ENCODE measurements around the gene PDZRN3.

Gene PDZRN3

GRCh38 chr3:73525591-73525990 lies 99.2 kb downstream of the PDZRN3 start:
- no peaks in the 10 kb centered on the region for H3K4me1 ChIP-seq (ENCODE audit: control extremely low read depth in 1 of 4, control insufficient read depth in 4 of 4, insufficient read depth in 4 of 4, low read length in 3 of 4)
- H3K27me3 ChIP-seq (replicated peaks in 2 of 5; ENCODE audit: control insufficient read depth in 4 of 5, insufficient read depth in 5 of 5, low read length in 4 of 5) = peaks cover 0 to 15% (median 4%) of the 10 kb centered on the region in 5 experiments
- no peak overlapping the region for H3K27ac ChIP-seq (ENCODE audit: insufficient read depth in 1 of 2, low read depth in 1 of 2, low read length in 2 of 2, poor library complexity in 1 of 2, severe bottlenecking in 2 of 2)
- no peak for DNase-seq
- WGBS (ENCODE audit: insufficient coverage) = 88% methylated on average over 6 of the region's 6 CpGs
- no peaks in the 10 kb centered on the region for H3K36me3 ChIP-seq (ENCODE audit: control insufficient read depth in 4 of 4, insufficient read depth in 4 of 4, low read length in 3 of 4)
- ChIA-PET CTCF (no interaction called here), POLR2A (no interaction called here)
- no peak overlapping the region for H3K4me3 ChIP-seq (ENCODE audit: control insufficient read depth in 1 of 7, extremely low read depth in 1 of 7, insufficient read depth in 4 of 7, low read depth in 2 of 7, low read length in 6 of 7)
- H3K9me3 ChIP-seq (ENCODE audit: control extremely low read depth in 1 of 5, control insufficient read depth in 4 of 5, insufficient read depth in 2 of 5, low read depth in 1 of 5, low read length in 4 of 5) = peaks cover 0 to 4% (median 0%) of the 10 kb centered on the region in 5 experiments

GRCh38 chr3:73523661-73524060 lies 101.1 kb downstream of the PDZRN3 start:
- peaks cover 0 to 15% (median 4%) of the 10 kb centered on the region in 5 experiments for H3K27me3 ChIP-seq (replicated peaks in 2 of 5; ENCODE audit: control insufficient read depth in 4 of 5, insufficient read depth in 5 of 5, low read length in 4 of 5)
- no peak overlapping the region for H3K27ac ChIP-seq (ENCODE audit: insufficient read depth in 1 of 2, low read depth in 1 of 2, low read length in 2 of 2, poor library complexity in 1 of 2, severe bottlenecking in 2 of 2)
- no peaks in the 10 kb centered on the region for H3K4me1 ChIP-seq (ENCODE audit: control extremely low read depth in 1 of 4, control insufficient read depth in 4 of 4, insufficient read depth in 4 of 4, low read length in 3 of 4)
- no peak overlapping the region for H3K4me3 ChIP-seq (ENCODE audit: control insufficient read depth in 1 of 7, extremely low read depth in 1 of 7, insufficient read depth in 4 of 7, low read depth in 2 of 7, low read length in 6 of 7)
- ChIA-PET CTCF (no interaction called here), POLR2A (no interaction called here)
- peaks cover 0 to 4% (median 0%) of the 10 kb centered on the region in 5 experiments for H3K9me3 ChIP-seq (ENCODE audit: control extremely low read depth in 1 of 5, control insufficient read depth in 4 of 5, insufficient read depth in 2 of 5, low read depth in 1 of 5, low read length in 4 of 5)
- WGBS (ENCODE audit: insufficient coverage) = 96% methylated on average over 2 of the region's 2 CpGs
- no peaks in the 10 kb centered on the region for H3K36me3 ChIP-seq (ENCODE audit: control insufficient read depth in 4 of 4, insufficient read depth in 4 of 4, low read length in 3 of 4)
- no peak for DNase-seq

GRCh38 chr3:73521734-73522336 lies 102.9 kb downstream of the PDZRN3 start:
- peaks cover 0 to 14% (median 4%) of the 10 kb centered on the region in 5 experiments for H3K27me3 ChIP-seq (replicated peaks in 2 of 5; ENCODE audit: control insufficient read depth in 4 of 5, insufficient read depth in 5 of 5, low read length in 4 of 5)
- no peak overlapping the region for H3K27ac ChIP-seq (ENCODE audit: insufficient read depth in 1 of 2, low read depth in 1 of 2, low read length in 2 of 2, poor library complexity in 1 of 2, severe bottlenecking in 2 of 2)
- no peaks in the 10 kb centered on the region for H3K36me3 ChIP-seq (ENCODE audit: control insufficient read depth in 4 of 4, insufficient read depth in 4 of 4, low read length in 3 of 4)
- no peak for DNase-seq
- H3K9me3 ChIP-seq (ENCODE audit: control extremely low read depth in 1 of 5, control insufficient read depth in 4 of 5, insufficient read depth in 2 of 5, low read depth in 1 of 5, low read length in 4 of 5) = peaks cover 0 to 4% (median 0%) of the 10 kb centered on the region in 5 experiments
- no peaks in the 10 kb centered on the region for H3K4me1 ChIP-seq (ENCODE audit: control extremely low read depth in 1 of 4, control insufficient read depth in 4 of 4, insufficient read depth in 4 of 4, low read length in 3 of 4)
- 67% methylated on average over 1 of the region's 7 CpGs for WGBS (ENCODE audit: insufficient coverage)
- no peak overlapping the region for H3K4me3 ChIP-seq (ENCODE audit: control insufficient read depth in 1 of 7, extremely low read depth in 1 of 7, insufficient read depth in 4 of 7, low read depth in 2 of 7, low read length in 6 of 7)
- ChIA-PET POLR2A (no interaction called here), CTCF (no interaction called here)

- peaks cover 0 to 14% (median 4%) of the 10 kb centered on the region in 5 experiments for H3K27me3 ChIP-seq (replicated peaks in 2 of 5; ENCODE audit: control insufficient read depth in 4 of 5, insufficient read depth in 5 of 5, low read length in 4 of 5)
- no peak overlapping the region for H3K4me3 ChIP-seq (ENCODE audit: control insufficient read depth in 1 of 7, extremely low read depth in 1 of 7, insufficient read depth in 4 of 7, low read depth in 2 of 7, low read length in 6 of 7)
- ChIA-PET CTCF (interaction anchor here (1.0 kb wide), 1 partner anchor 13 kb away, joined by 3 read pairs; no protein-coding TSS in a partner anchor), POLR2A (no interaction called here)
- 96% methylated on average over 13 of the region's 13 CpGs for WGBS (ENCODE audit: insufficient coverage)
- no peaks in the 10 kb centered on the region for H3K4me1 ChIP-seq (ENCODE audit: control extremely low read depth in 1 of 4, control insufficient read depth in 4 of 4, insufficient read depth in 4 of 4, low read length in 3 of 4)
- DNase-seq = no peak
- peaks cover 0 to 4% (median 0%) of the 10 kb centered on the region in 5 experiments for H3K9me3 ChIP-seq (ENCODE audit: control extremely low read depth in 1 of 5, control insufficient read depth in 4 of 5, insufficient read depth in 2 of 5, low read depth in 1 of 5, low read length in 4 of 5)
- no peak overlapping the region for H3K27ac ChIP-seq (ENCODE audit: insufficient read depth in 1 of 2, low read depth in 1 of 2, low read length in 2 of 2, poor library complexity in 1 of 2, severe bottlenecking in 2 of 2)
- H3K36me3 ChIP-seq (ENCODE audit: control insufficient read depth in 4 of 4, insufficient read depth in 4 of 4, low read length in 3 of 4) = no peaks in the 10 kb centered on the region
Observed at GRCh38 chr3:73520931-73521461, 103.7 kb downstream of the PDZRN3 start.

- no peak for DNase-seq
- ChIA-PET CTCF (interaction anchor here (1.3 to 1.8 kb wide), 2 partner anchors 9 to 12 kb away, joined by 3 to 4 read pairs; no protein-coding TSS in a partner anchor), POLR2A (no interaction called here)
- Histone ChIP-seq H3K27me3 (replicated peaks in 2 of 5; ENCODE audit: control insufficient read depth in 4 of 5, insufficient read depth in 5 of 5, low read length in 4 of 5) (no peaks in the 10 kb centered on the region), H3K4me3 (ENCODE audit: control insufficient read depth in 1 of 7, extremely low read depth in 1 of 7, insufficient read depth in 4 of 7, low read depth in 2 of 7, low read length in 6 of 7) (no peak overlapping the region), H3K9me3 (ENCODE audit: control extremely low read depth in 1 of 5, control insufficient read depth in 4 of 5, insufficient read depth in 2 of 5, low read depth in 1 of 5, low read length in 4 of 5) (no peaks in the 10 kb centered on the region), H3K27ac (ENCODE audit: insufficient read depth in 1 of 2, low read depth in 1 of 2, low read length in 2 of 2, poor library complexity in 1 of 2, severe bottlenecking in 2 of 2) (no peak overlapping the region), H3K36me3 (ENCODE audit: control insufficient read depth in 4 of 4, insufficient read depth in 4 of 4, low read length in 3 of 4) (no peaks in the 10 kb centered on the region), H3K4me1 (ENCODE audit: control extremely low read depth in 1 of 4, control insufficient read depth in 4 of 4, insufficient read depth in 4 of 4, low read length in 3 of 4) (peaks cover 0 to 6% (median 3%) of the 10 kb centered on the region in 4 experiments)
- 92% methylated on average over 3 of the region's 5 CpGs for WGBS (ENCODE audit: insufficient coverage)
Observed at GRCh38 chr3:73516631-73517030, 108.1 kb downstream of the PDZRN3 start.

- Histone ChIP-seq H3K27me3 (replicated peaks in 2 of 5; ENCODE audit: control insufficient read depth in 4 of 5, insufficient read depth in 5 of 5, low read length in 4 of 5) (no peaks in the 10 kb centered on the region), H3K4me3 (ENCODE audit: control insufficient read depth in 1 of 7, extremely low read depth in 1 of 7, insufficient read depth in 4 of 7, low read depth in 2 of 7, low read length in 6 of 7) (no peak overlapping the region), H3K36me3 (ENCODE audit: control insufficient read depth in 4 of 4, insufficient read depth in 4 of 4, low read length in 3 of 4) (no peaks in the 10 kb centered on the region), H3K9me3 (ENCODE audit: control extremely low read depth in 1 of 5, control insufficient read depth in 4 of 5, insufficient read depth in 2 of 5, low read depth in 1 of 5, low read length in 4 of 5) (no peaks in the 10 kb centered on the region), H3K27ac (ENCODE audit: insufficient read depth in 1 of 2, low read depth in 1 of 2, low read length in 2 of 2, poor library complexity in 1 of 2, severe bottlenecking in 2 of 2) (no peak overlapping the region), H3K4me1 (ENCODE audit: control extremely low read depth in 1 of 4, control insufficient read depth in 4 of 4, insufficient read depth in 4 of 4, low read length in 3 of 4) (peaks cover 0 to 9% (median 5%) of the 10 kb centered on the region in 4 experiments)
- ChIA-PET POLR2A (no interaction called here), CTCF (interaction anchor here (1.9 kb wide), 2 partner anchors 10 to 13 kb away, joined by 4 to 6 read pairs; no protein-coding TSS in a partner anchor)
- WGBS (ENCODE audit: insufficient coverage) = 100% methylated on average over 4 of the region's 5 CpGs
- DNase-seq = no peak
Observed at GRCh38 chr3:73513260-73513659, 111.5 kb downstream of the PDZRN3 start.
